Lower leg skin (tissue), 4 donors: ENCODE measurements around the gene RASD2. TPM values are rescaled to one million over a fixed set of nuclear protein-coding genes. Genes with fewer than 3 reads are reported as not detected.

Experiments
- DNase-seq, 2 donors: peaks; one replicate each; pipeline ENCODE4 v3.0.0-alpha.2; 2019; ENCODE audit warnings: low spot score in 2 of 2
- H3K4me3 ChIP-seq: fragments of 200-600 bp; sonication (generic); 2 replicates; pipeline ENCODE4 v1.5.1; 2017; ENCODE audit warnings: mild to moderate bottlenecking, low read depth; ENCODE audit not compliant: poor library complexity, severe bottlenecking
- POLR2A ChIP-seq, 2 donors: fragments of 450-650 bp; IDR thresholded peaks; one replicate each; pipeline ENCODE4 v1.6.1; 2016 to 2017; ENCODE audit warnings: antibody characterized with exemption in 2 of 2, mild to moderate bottlenecking in 1 of 2, moderate library complexity in 1 of 2
- WGBS, 2 donors: methylation state at CpG; one replicate each; pipeline ENCODE4 v1.1.5; 2018; 5-methylcytosine and 5-hydroxymethylcytosine counted together
- intact Hi-C: fragments of 100-400 bp; cut with DNase I; formaldehyde crosslinking; loops from one replicate; pipeline ENCODE4 v1.15.0; 2023; ENCODE audit warnings: low total_unique reads
- total RNA-seq, 4 donors: library from RNA; depleted of rRNA; stranded (reverse); fragments of >200 nt; gene quantifications; one replicate each; pipeline ENCODE4 v1.1.0, GENCODE V29; 2016
- TF ChIP-seq, protein P1 (sequence below), 3 donors: fragments of 450-650 bp; IDR thresholded peaks; one replicate each; pipeline ENCODE4 v1.5.1; 2016; ENCODE audit warnings: antibody characterized with exemption in 3 of 3, mild to moderate bottlenecking in 3 of 3, moderate library complexity in 2 of 3

RASD2 gene
- total RNA-seq, 4 donors from 2014 or later = 0.27 to 3.2 (median 1.4) TPM

DNA sequence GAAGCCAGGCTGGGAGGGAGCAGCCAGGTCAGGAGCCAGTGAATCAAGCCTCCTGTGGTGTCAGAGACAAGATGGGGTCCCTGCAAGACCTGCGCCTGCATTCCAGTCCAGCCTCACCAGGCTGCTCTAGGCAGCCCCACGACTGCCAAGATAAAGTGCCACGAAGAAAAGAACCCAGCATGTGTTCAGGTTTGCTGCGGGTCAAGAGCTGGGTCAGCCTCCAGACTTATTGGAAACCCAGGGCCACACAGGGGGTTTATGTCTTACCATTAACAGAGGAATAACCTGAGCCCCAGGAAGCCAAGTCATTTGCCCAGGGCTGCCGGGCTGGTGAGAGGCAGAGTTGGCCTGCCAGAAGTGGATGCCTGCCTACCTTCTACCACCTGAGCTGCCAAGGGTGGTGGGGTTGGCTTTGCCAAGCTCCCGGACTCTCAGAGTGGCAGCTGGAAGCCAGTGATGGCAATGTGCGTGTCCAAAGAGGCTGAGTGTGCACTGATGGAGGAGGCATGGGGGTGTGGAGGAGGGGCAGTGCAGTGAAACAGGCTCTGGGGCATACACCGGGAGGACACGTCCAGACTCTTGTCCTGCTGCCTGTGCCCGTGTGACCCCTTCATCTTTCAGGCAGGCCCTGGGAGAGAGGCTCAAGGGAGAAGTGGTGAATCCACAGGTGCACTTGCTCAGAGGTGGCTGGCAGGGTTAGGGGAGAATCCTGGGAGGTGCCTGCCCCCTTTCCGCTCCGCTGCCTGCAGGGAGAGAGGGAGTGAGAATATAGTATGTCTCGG is 1.7 kb downstream of the RASD2 start:
- TF ChIP-seq, protein P1, sequence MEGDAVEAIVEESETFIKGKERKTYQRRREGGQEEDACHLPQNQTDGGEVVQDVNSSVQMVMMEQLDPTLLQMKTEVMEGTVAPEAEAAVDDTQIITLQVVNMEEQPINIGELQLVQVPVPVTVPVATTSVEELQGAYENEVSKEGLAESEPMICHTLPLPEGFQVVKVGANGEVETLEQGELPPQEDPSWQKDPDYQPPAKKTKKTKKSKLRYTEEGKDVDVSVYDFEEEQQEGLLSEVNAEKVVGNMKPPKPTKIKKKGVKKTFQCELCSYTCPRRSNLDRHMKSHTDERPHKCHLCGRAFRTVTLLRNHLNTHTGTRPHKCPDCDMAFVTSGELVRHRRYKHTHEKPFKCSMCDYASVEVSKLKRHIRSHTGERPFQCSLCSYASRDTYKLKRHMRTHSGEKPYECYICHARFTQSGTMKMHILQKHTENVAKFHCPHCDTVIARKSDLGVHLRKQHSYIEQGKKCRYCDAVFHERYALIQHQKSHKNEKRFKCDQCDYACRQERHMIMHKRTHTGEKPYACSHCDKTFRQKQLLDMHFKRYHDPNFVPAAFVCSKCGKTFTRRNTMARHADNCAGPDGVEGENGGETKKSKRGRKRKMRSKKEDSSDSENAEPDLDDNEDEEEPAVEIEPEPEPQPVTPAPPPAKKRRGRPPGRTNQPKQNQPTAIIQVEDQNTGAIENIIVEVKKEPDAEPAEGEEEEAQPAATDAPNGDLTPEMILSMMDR (IDR thresholded peaks at IDR 0.05) = no peak
- no peak overlapping the region for H3K4me3 ChIP-seq
- intact Hi-C loops = no loop called here

DNA sequence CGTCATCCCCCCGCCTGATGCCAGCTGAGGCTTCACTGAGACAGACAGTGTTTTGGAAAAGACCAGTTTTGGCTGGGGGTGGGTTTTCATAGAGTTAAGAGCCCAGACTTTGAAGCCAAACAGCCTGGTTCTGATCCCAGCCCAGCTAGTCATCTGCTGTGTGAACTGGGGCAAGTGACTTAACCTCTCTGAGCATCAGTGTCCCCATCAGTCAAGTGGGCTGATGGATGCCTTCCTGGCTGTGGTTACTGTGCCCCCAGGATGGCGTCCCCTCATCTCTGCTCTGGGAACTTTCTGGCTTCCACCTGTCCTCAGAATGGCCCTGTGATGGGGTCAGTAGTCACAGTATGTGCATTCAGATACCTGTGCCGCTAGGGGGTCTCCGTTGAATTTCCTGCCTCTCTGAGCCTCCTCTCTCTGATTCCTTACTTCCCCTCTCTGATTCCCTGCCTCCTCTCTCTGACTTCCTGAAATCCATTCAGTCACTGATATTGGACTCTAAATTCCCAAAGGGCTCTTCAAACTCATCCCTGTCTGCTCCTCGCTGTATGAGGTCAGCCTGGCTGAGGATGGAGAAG is 2.4 kb downstream of the RASD2 start:
- TF ChIP-seq, protein P1 (IDR thresholded peaks at IDR 0.05) = no peak
- no peak for TF ChIP-seq POLR2A (IDR thresholded peaks at IDR 0.05)
- H3K4me3 ChIP-seq = no peak overlapping the region
- intact Hi-C loops = no loop called here
- WGBS, 2 donors = 51 to 69% methylated on average over 6 of the region's 6 CpGs
- no peak for DNase-seq

More for the DNA sequence above, 1.7 kb downstream of the RASD2 start:
- WGBS, 2 donors = 55 to 62% methylated on average over 12 to 13 of the region's 13 CpGs
- DNase-seq = no peak

DNA sequence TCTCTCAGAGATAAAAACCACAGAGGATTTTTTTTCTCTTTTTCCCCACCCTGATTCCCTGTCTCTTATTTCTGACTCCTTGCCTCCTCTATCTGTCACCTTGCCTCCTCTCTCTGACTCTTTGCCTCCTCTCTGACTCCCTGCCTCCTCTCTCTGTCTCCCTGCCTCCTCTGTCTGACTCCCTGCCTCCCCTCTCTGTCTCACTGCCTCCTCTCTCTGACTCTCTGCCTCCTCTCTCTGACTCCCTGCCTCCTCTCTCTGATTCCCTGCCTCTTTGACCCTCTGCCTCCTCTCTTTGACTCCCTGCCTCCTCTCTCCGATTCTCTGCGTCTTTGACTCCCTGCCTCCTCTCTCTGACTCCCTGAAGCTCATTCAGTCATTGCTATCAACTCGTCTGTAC is 3.1 kb downstream of the RASD2 start:
- DNase-seq = no peak
- H3K4me3 ChIP-seq = no peak overlapping the region
- no peak for TF ChIP-seq POLR2A (IDR thresholded peaks at IDR 0.05)
- TF ChIP-seq, protein P1 (IDR thresholded peaks at IDR 0.05) = no peak
- 63 to 66% methylated on average over 3 of the region's 3 CpGs for WGBS, 2 donors
- intact Hi-C loops = no loop called here

DNA sequence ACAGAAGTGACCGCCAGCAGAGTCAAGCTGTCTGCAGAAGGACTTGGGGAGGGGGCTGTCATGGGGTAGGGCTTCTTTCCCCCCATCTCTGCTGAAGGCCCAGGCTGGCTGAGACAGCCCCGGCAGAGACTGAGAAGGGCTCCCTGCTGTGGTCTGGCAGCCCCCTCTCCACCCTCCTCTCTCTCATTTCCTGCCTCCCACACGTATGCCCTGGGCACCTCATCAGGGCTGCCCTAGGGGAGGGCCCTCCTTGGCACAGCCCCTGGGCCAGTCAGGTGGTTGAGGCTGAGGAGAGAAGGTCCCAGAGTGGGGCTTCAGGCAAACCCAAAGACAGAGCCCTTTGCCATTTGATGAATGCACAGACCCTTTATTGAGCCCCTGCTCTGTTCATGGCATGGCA is 3.6 kb downstream of the RASD2 start:
- intact Hi-C loops = no loop called here
- WGBS, 2 donors = 58 to 60% methylated on average over 3 of the region's 3 CpGs
- TF ChIP-seq POLR2A (IDR thresholded peaks at IDR 0.05) = no peak
- TF ChIP-seq, protein P1 (IDR thresholded peaks at IDR 0.05) = no peak

DNA sequence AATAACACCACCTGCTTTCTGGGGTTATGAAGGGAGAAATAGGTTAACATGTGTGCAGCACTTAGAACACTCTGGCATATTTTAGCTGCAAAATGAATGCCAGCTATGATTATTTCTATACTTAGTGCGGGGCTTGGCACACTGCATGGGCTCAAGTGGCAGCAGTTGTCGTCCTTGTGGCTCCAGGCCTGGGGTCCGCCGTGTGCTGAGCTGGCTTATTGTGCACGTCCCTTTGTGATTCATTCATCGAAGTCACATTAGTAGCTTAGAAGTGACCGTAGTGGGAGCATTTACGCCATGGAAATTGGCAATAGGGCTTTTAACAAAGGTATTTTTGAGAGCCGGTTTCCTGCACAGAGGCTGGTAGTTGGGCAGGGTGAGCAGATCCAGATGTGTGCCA is 4.2 kb downstream of the RASD2 start:
- 78 to 84% methylated on average over 9 of the region's 9 CpGs for WGBS, 2 donors
- no peak overlapping the region for H3K4me3 ChIP-seq
- DNase-seq = no peak
- no peak for TF ChIP-seq POLR2A (IDR thresholded peaks at IDR 0.05)
- TF ChIP-seq, protein P1 (IDR thresholded peaks at IDR 0.05) = no peak
- intact Hi-C loops = no loop called here

More for the DNA sequence above, 3.6 kb downstream of the RASD2 start:
- H3K4me3 ChIP-seq = no peak overlapping the region
- DNase-seq = no peak
